ENCODE data around the gene NFYA. TPM values are rescaled to one million over a fixed set of nuclear protein-coding genes. Genes with fewer than 3 reads are reported as not detected.

The NFYA gene
- total RNA-seq, 1 donor from 2014 or later = 62.7 TPM

DNA sequence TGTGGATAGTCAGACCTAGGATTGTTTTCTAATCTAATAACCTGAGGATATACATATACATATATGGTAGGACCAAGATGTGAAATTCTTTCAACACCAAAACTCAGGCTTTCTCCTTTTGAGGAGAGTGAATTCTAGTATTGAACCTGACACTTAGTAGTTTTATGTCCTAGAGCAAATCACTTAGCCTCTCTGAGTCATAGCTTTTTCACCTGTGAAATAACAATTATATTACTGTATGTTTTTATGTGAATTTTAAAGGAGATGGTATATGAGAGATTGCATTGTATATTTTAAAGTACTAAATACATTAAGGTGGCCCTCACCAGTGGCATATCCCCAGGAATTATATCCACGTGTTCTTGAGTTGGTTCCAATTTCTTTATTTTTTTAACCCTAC, 46.7 kb downstream of the NFYA start:
- H3K4me3 Mint-ChIP-seq (ENCODE audit: low read depth) = no peak overlapping the region
- H3K36me3 Mint-ChIP-seq (ENCODE audit: insufficient read depth) = peaks cover 4% of the 10 kb centered on the region

DNA sequence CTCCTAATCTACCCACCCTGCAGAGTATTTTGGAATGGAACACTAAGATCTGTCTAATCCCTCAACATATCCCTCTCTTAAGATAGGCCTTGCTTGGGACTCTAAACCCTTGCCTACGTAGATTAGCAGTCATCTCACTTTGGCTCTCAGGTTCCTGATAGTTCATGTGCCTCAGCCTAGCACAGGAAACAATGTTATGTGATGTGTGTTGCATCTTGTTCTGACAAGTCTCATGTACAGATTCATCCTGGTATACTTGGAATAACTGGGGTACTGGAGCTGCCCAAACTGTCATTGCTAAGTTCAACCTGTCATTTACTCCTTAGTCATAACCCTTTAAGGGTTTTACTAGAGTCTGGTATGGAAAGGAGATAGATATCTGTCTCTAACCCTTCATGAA, 47.3 kb downstream of the NFYA start:
- Mint-ChIP-seq H3K4me3 (ENCODE audit: low read depth) (no peak overlapping the region), H3K27me3 (no peaks in the 10 kb centered on the region), H3K9me3 (ENCODE audit: low read depth) (no peaks in the 10 kb centered on the region), H3K4me1 (ENCODE audit: low read depth) (peaks cover 7% of the 10 kb centered on the region), H3K27ac (no peak overlapping the region), H3K36me3 (ENCODE audit: insufficient read depth) (peaks cover 4% of the 10 kb centered on the region)
- TF ChIP-seq, protein P1, sequence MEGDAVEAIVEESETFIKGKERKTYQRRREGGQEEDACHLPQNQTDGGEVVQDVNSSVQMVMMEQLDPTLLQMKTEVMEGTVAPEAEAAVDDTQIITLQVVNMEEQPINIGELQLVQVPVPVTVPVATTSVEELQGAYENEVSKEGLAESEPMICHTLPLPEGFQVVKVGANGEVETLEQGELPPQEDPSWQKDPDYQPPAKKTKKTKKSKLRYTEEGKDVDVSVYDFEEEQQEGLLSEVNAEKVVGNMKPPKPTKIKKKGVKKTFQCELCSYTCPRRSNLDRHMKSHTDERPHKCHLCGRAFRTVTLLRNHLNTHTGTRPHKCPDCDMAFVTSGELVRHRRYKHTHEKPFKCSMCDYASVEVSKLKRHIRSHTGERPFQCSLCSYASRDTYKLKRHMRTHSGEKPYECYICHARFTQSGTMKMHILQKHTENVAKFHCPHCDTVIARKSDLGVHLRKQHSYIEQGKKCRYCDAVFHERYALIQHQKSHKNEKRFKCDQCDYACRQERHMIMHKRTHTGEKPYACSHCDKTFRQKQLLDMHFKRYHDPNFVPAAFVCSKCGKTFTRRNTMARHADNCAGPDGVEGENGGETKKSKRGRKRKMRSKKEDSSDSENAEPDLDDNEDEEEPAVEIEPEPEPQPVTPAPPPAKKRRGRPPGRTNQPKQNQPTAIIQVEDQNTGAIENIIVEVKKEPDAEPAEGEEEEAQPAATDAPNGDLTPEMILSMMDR (IDR thresholded peaks at IDR 0.05; ENCODE audit: unreplicated experiment) = no peak
- DNase-seq (ENCODE audit: low spot score, unreplicated experiment) = no peak

More for the DNA sequence above, 46.7 kb downstream of the NFYA start:
- Mint-ChIP-seq H3K27ac (no peak overlapping the region), H3K9me3 (ENCODE audit: low read depth) (no peaks in the 10 kb centered on the region), H3K4me1 (ENCODE audit: low read depth) (peaks cover 7% of the 10 kb centered on the region), H3K27me3 (no peaks in the 10 kb centered on the region)
- DNase-seq (ENCODE audit: low spot score, unreplicated experiment) = no peak
- TF ChIP-seq, protein P1 (IDR thresholded peaks at IDR 0.05; ENCODE audit: unreplicated experiment) = no peak

DNA sequence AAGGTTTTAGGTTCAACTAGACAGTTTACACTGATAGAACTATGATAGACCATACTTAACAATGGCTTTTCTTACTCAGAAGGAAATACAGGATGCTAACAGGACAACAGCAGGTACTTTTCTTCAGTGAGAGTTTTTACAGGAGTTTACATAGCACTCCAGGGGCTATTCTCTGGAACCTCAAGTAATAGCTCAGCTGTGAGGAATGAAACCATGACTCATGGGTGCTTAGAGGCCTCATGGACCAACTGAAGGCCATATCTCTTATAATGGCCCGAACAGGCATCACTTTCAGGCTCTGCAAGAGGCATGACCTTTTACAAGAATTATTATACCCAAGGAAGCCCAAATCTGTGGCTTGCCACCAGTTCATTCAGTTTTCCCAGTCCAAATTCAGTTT, 49.6 kb downstream of the NFYA start:
- H3K9me3 Mint-ChIP-seq (ENCODE audit: low read depth) = no peaks in the 10 kb centered on the region
- H3K27me3 Mint-ChIP-seq = no peaks in the 10 kb centered on the region
- TF ChIP-seq, protein P1 (IDR thresholded peaks at IDR 0.05; ENCODE audit: unreplicated experiment) = no peak
- no peak for DNase-seq (ENCODE audit: low spot score, unreplicated experiment)
- H3K27ac Mint-ChIP-seq = no peak overlapping the region
- peaks cover 6% of the 10 kb centered on the region for H3K4me1 Mint-ChIP-seq (ENCODE audit: low read depth)
- H3K4me3 Mint-ChIP-seq (ENCODE audit: low read depth) = no peak overlapping the region
- peaks cover 5% of the 10 kb centered on the region for H3K36me3 Mint-ChIP-seq (ENCODE audit: insufficient read depth)

DNA sequence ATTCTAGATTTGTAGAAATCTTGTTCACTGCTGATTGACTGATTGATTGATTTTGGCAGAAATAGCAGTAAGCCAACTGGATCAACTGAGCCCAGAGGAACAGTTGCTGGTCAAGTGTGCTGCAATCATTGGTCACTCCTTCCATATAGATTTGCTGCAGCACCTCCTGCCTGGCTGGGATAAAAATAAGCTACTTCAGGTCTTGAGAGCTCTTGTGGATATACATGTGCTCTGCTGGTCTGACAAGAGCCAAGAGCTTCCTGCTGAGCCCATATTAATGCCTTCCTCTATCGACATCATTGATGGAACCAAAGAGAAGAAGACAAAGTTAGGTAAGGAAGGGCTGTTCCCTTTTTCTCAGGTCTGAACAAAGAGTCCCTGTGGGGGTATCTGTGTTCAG, 50.1 kb downstream of the NFYA start:
- peaks cover under 1% of the 10 kb centered on the region for H3K4me1 Mint-ChIP-seq (ENCODE audit: low read depth)
- H3K36me3 Mint-ChIP-seq (ENCODE audit: insufficient read depth) = peaks cover 7% of the 10 kb centered on the region
- no peak for DNase-seq (ENCODE audit: low spot score, unreplicated experiment)
- no peak overlapping the region for H3K4me3 Mint-ChIP-seq (ENCODE audit: low read depth)
- H3K27me3 Mint-ChIP-seq = no peaks in the 10 kb centered on the region
- H3K27ac Mint-ChIP-seq = no peak overlapping the region
- no peaks in the 10 kb centered on the region for H3K9me3 Mint-ChIP-seq (ENCODE audit: low read depth)
- TF ChIP-seq, protein P1 (IDR thresholded peaks at IDR 0.05; ENCODE audit: unreplicated experiment) = no peak

DNA sequence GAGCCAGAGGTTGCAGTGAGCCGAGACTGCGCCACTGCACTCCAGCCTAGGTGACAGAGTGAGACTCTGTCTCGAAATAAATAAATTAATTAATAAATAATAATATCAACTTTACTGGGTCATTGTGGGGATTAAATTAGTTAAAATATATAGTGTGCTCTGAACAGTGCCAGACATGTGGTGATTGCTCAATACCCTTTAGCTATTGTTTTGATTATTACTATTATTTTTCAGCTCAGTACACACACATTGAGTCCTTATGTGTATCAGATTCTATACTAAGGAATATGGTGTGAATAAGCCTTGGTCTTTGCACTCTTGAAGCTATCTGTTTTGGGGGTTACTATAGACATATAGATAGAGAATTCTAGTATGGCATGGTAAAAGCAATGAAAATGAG, 52.5 kb downstream of the NFYA start:
- TF ChIP-seq, protein P1 (IDR thresholded peaks at IDR 0.05; ENCODE audit: unreplicated experiment) = no peak
- no peaks in the 10 kb centered on the region for H3K4me1 Mint-ChIP-seq (ENCODE audit: low read depth)
- no peak for DNase-seq (ENCODE audit: low spot score, unreplicated experiment)

More for the DNA sequence above, 52.5 kb downstream of the NFYA start:
- no peak overlapping the region for H3K4me3 Mint-ChIP-seq (ENCODE audit: low read depth)
- no peak overlapping the region for H3K27ac Mint-ChIP-seq
- no peaks in the 10 kb centered on the region for H3K27me3 Mint-ChIP-seq
- H3K36me3 Mint-ChIP-seq (ENCODE audit: insufficient read depth) = peaks cover 8% of the 10 kb centered on the region
- no peaks in the 10 kb centered on the region for H3K9me3 Mint-ChIP-seq (ENCODE audit: low read depth)

Measured in progenitor cell of endocrine pancreas (in vitro differentiated cells).